ENCODE data around the gene SEPSECS. TPM values are rescaled to one million over a fixed set of nuclear protein-coding genes. Genes with fewer than 3 reads are reported as not detected.

Gene SEPSECS
- total RNA-seq, 1 experiment from 2014 or later = 9.1 TPM

GRCh38 chr4:25171201-25171865, 11.1 kb upstream of the SEPSECS start:
- POLR2A ChIA-PET (ENCODE audit: unreplicated experiment) = no interaction called here
- H3K36me3 ChIP-seq (ENCODE audit: low read depth) = no peaks in the 10 kb centered on the region
- BruUV-seq (replicated peaks) = no TSS peak
- H3K9me3 ChIP-seq (ENCODE audit: insufficient read depth, low read depth) = no peaks in the 10 kb centered on the region
- CTCF ChIA-PET = no interaction called here
- H3K79me2 ChIP-seq (ENCODE audit: low read depth) = no peaks in the 10 kb centered on the region
- H3K4me2 ChIP-seq = no peak overlapping the region
- peaks cover 18% of the 10 kb centered on the region; the same call in 1 of the 2 replicates for H3F3A ChIP-seq (ENCODE audit: insufficient read depth, low read depth)
- intact Hi-C loops (cut with micrococcal nuclease; ENCODE audit: unreplicated experiment) = no loop called here
- peaks cover 24% of the 10 kb centered on the region for H3K4me1 ChIP-seq (replicated peaks; ENCODE audit: insufficient read depth)
- no peaks in the 10 kb centered on the region for H4K20me1 ChIP-seq (ENCODE audit: insufficient read depth)
- H3K27me3 ChIP-seq (ENCODE audit: insufficient read depth, low read depth) = no peaks in the 10 kb centered on the region
- no peak overlapping the region for H3K27ac ChIP-seq
- TF ChIP-seq EZH2 (IDR thresholded peaks at IDR 0.05; ENCODE audit: low read depth) = no peak
- no peak for TF ChIP-seq CTCF (conservative IDR thresholded peaks at IDR 0.05)
- H3K4me3 ChIP-seq = no peak overlapping the region
- DNase-seq = no peak
- no peaks in the 10 kb centered on the region for H3K9me2 ChIP-seq (ENCODE audit: insufficient read depth)
- no peak overlapping the region for H2AFZ ChIP-seq

- Histone ChIP-seq H3F3A (ENCODE audit: insufficient read depth, low read depth) (peaks cover 18% of the 10 kb centered on the region; the same call in 1 of the 2 replicates), H3K27me3 (ENCODE audit: insufficient read depth, low read depth) (no peaks in the 10 kb centered on the region), H3K27ac (no peak overlapping the region), H3K9me3 (ENCODE audit: insufficient read depth, low read depth) (no peaks in the 10 kb centered on the region), H3K4me2 (no peak overlapping the region), H3K4me3 (no peak overlapping the region), H3K79me2 (ENCODE audit: low read depth) (no peaks in the 10 kb centered on the region), H3K4me1 (replicated peaks; ENCODE audit: insufficient read depth) (peaks cover 19% of the 10 kb centered on the region), H3K9me2 (ENCODE audit: insufficient read depth) (no peaks in the 10 kb centered on the region), H2AFZ (no peak overlapping the region), H3K36me3 (ENCODE audit: low read depth) (no peaks in the 10 kb centered on the region), H4K20me1 (ENCODE audit: insufficient read depth) (no peaks in the 10 kb centered on the region)
- ChIA-PET CTCF (no interaction called here), POLR2A (ENCODE audit: unreplicated experiment) (no interaction called here)
- BruUV-seq (replicated peaks) = no TSS peak
- DNase-seq = no peak
- intact Hi-C loops (cut with micrococcal nuclease; ENCODE audit: unreplicated experiment) = no loop called here
- TF ChIP-seq EZH2 (IDR thresholded peaks at IDR 0.05; ENCODE audit: low read depth) (no peak), CTCF (conservative IDR thresholded peaks at IDR 0.05) (no peak)
These were observed 9.2 kb upstream of the SEPSECS start for GRCh38 chr4:25169446-25169845.

- Histone ChIP-seq H3K9me3 (ENCODE audit: insufficient read depth, low read depth) (no peaks in the 10 kb centered on the region), H3K27ac (no peak overlapping the region), H3F3A (ENCODE audit: insufficient read depth, low read depth) (peaks cover 4% of the 10 kb centered on the region; the same call in 1 of the 2 replicates), H3K4me2 (no peak overlapping the region), H3K27me3 (ENCODE audit: insufficient read depth, low read depth) (no peaks in the 10 kb centered on the region), H4K20me1 (ENCODE audit: insufficient read depth) (no peaks in the 10 kb centered on the region), H3K9me2 (ENCODE audit: insufficient read depth) (no peaks in the 10 kb centered on the region), H3K36me3 (ENCODE audit: low read depth) (no peaks in the 10 kb centered on the region), H3K4me3 (no peak overlapping the region), H2AFZ (no peak overlapping the region), H3K79me2 (ENCODE audit: low read depth) (peaks cover 8% of the 10 kb centered on the region; the same call in 1 of the 2 replicates), H3K4me1 (replicated peaks; ENCODE audit: insufficient read depth) (peaks cover 13% of the 10 kb centered on the region)
- no peak for TF ChIP-seq EZH2 (IDR thresholded peaks at IDR 0.05; ENCODE audit: low read depth)
- TF ChIP-seq CTCF (conservative IDR thresholded peaks at IDR 0.05) = no peak
- ChIA-PET POLR2A (ENCODE audit: unreplicated experiment) (no interaction called here), CTCF (no interaction called here)
- no peak for DNase-seq
- no TSS peak for BruUV-seq (replicated peaks)
- intact Hi-C loops (cut with micrococcal nuclease; ENCODE audit: unreplicated experiment) = no loop called here
These were observed 5.7 kb upstream of the SEPSECS start for GRCh38 chr4:25165916-25166315.
